HG03103 (cell line): ENCODE data around the gene IL4R.
"Not testable (repeated sequence)": the region's sequence is repeated elsewhere in the genome, so short reads cannot be mapped to it uniquely, and the experiment has no call there.

Experiments
- ATAC-seq: cut with Tn5 transposase; IDR thresholded peaks from one replicate; pipeline ENCODE4 v1.9.1; 2021; ENCODE audit warnings: low read depth; ENCODE audit not compliant: unreplicated experiment

Gene IL4R

DNA sequence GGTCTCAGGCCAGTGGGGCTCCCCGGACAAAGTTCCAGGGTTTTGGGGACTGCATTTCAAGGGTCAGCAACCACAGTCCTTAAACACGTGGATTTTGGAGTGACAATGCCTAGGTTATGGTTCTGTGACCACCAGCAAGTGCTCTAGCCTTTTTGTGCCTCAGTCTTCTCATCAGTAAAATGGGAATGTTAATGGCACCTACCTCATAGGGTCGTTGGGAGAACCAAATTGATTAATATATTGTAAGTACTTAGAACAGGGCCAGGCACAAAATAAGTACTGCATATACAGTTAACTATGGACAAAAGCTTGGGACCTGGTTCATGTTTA lies 13.8 kb downstream of the IL4R start:
- ATAC-seq = no peak

GRCh38 chr16:27328937-27329336 lies 15.2 kb downstream of the IL4R start:
- no peak for ATAC-seq

GRCh38 chr16:27329376-27330079 lies 15.8 kb downstream of the IL4R start:
- ATAC-seq = not testable (repeated sequence)

DNA sequence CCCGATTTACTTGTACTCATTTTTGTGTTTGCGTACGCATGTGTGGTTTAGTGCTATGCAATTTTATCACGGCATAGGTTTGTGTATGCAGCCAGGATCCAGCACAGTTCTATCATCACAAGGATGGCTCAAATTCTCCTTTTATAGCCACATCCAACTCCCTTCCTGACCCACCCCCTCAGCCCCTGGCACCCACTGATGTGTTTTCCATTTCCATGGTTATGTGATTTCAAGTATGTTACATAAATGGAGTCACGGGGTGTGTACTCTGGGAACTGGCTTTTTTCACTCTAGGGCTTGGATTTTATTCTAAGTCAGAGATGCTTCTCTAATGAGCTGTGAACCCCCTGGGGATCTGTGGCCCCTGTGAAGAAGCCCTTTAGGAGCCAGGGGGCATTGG lies 16.8 kb downstream of the IL4R start:
- ATAC-seq = no peak

GRCh38 chr16:27332105-27332504 lies 18.3 kb downstream of the IL4R start:
- no peak for ATAC-seq

DNA sequence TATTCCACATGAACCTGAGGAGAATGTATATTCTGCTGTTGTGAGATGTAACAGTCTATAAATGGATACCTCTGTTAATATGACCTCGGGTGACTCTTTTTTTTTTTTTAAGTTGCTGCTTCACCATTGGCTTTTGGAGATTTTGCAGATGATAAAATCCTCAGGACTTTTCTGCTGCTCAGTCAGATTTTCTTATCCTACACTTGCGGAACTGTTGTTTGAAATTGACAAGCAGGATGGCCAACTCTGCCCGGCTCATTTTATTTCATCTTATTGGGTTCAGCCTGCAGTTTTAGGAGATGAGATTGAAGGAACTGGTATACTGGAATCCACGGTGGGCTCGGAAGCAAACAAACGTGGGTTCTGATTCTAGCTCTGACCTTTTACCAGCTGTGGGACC lies 19.3 kb downstream of the IL4R start:
- ATAC-seq = no peak

DNA sequence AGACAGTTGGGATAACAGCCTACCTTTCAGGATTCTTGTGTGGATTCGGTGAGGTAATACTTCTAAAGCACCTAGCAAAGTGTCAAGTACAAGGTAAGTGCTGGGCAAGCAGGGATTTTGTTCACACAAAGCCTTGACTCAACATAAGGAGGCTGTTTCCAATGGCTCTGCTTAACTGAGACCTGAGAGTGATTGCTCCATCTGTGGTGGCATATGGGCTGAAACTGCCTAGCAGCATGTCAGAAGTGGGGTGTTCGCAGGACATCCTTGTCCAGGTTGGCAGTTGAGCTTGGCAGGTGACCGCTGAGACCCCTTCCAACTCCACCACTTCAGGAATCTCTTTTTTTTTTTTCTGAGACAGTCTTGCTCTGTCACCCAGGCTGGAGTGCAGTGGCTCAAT lies 19.8 kb downstream of the IL4R start:
- no peak for ATAC-seq

DNA sequence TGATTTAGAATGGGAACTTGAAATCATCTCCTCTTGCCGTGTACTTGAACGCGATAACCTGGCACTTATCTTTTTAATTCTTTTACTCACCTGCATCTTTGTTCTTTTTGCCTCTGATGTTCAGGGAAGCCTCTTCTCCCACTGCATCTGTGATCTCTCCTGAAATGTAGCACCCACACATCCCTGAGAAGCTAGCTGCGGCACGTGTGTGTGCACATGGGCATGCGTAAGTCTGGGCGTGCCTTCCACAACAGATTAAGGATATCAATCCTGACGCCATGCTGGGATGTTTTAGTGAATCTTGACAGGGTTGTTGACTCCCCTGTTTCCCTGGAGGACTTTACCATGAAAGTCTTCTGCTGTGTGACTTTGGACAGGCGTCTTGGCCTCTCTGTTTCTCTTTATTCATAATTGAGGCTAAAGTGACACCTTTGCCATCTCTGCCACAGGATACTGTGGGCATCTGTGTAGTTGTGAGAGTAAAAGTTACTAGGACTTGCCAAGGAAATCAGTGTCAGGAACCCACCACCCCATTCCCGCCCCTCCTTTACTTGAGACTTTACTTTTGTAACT lies 20.5 kb downstream of the IL4R start:
- no peak for ATAC-seq

DNA sequence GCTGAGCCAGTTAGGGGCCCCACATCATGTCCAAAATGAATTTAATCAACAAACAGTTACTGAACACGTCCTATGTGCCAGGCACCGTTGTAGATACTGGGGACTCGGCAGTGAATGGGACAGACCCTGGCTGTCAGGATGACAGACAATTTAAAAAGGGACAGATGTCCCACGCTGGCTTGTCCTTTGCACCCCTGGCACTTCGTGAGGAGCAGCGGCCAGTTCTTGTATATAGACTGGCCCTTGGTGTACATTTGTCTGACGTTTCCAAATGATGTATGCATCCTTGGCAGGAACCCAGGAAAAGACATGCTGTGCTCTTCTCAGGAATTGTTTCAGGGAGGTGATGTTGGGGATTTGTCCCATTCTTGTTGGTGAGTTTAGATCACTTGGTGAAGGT lies 21.1 kb downstream of the IL4R start:
- no peak for ATAC-seq

- no peak for ATAC-seq
Observed at GRCh38 chr16:27335349-27336053, 21.7 kb downstream of the IL4R start.

GRCh38 chr16:27337024-27337423 lies 23.2 kb downstream of the IL4R start:
- ATAC-seq = no peak

DNA sequence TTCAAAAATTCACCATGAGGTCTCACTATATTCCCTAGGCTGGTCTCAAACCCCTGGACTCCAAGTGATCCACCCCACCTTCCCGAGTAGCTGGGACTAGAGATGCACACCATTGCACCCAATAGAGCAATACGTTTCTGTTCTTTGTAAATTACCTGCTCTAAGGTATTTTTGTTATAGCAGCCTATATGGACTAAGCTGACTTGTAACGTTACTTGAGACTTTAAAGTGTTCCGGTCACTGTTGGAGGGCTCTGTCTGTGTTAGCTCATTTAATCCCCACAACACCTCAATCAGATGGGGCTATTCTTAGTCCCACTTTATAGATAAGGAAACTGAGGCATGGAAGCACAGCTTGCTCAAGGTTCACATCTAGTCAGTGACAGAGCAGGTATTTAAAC lies 25.4 kb downstream of the IL4R start:
- no peak for ATAC-seq

DNA sequence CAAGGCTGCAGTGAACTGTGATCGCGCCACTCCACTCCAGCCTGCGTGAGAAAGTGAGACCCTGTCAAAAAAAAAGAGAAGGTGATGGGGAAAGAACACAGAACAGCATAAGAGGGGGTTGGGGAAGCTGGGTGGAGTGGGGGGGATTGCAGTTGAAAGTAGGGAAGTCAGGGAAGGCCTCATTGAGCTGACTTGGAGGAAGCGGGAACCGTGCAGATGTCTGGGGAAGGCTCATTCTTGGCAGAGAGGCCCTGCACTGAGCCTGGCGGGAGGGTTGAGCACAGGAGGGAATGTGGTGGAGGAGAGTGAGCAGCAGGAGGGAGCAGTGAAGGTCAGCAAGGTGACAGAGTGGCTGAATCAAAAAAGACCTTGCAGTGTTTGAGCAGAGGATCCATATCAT lies 26.9 kb downstream of the IL4R start:
- ATAC-seq = no peak

- ATAC-seq = no peak
Observed at GRCh38 chr16:27341549-27341948, 27.8 kb downstream of the IL4R start.

DNA sequence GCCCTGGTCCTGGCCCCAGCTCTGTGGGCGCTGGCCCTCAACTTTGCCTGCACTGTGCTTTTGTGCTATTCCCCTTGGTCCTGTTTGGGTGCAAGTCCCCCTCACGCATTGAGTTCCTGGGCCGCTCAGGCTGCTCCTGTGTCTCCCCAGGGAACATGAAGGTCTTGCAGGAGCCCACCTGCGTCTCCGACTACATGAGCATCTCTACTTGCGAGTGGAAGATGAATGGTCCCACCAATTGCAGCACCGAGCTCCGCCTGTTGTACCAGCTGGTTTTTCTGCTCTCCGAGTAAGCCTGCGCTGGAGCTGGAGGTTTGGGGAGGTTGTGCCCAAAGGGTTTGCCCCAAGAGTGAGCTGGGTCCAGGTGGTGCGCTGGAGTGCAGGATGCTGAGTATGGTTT lies 28.2 kb downstream of the IL4R start:
- no peak for ATAC-seq

DNA sequence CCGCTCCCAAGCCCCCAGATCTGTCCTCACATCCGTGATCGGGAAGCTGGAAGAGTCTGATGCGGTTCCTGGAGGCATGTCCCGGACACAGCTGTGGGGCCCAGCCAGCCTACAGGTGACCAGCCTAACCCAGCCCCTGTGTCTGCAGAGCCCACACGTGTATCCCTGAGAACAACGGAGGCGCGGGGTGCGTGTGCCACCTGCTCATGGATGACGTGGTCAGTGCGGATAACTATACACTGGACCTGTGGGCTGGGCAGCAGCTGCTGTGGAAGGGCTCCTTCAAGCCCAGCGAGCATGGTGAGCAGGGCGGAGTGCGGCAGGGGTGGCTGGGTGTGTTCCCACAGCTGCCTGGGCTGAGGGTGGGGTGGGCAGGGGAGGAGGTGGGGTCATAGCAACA lies 30.9 kb downstream of the IL4R start:
- ATAC-seq = no peak

DNA sequence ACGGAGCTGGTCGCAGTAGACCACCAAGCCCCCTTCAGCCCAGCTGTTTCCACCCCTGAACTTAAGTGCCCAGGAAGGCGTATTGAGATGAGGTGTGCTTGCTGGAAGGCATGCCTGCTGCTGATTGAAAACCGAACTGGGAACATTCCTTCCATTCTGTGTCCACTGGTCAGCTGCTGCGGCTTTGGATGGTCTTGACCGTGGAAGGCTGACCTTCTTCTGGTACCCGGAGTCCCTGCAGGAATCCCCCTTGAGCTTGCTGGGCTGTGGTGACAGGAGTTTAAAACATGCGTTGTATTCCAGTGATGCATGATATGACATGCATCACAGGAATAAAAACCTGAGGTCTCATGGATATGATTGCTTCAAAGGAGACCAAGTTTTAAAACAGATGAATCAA lies 31.4 kb downstream of the IL4R start:
- ATAC-seq = no peak

DNA sequence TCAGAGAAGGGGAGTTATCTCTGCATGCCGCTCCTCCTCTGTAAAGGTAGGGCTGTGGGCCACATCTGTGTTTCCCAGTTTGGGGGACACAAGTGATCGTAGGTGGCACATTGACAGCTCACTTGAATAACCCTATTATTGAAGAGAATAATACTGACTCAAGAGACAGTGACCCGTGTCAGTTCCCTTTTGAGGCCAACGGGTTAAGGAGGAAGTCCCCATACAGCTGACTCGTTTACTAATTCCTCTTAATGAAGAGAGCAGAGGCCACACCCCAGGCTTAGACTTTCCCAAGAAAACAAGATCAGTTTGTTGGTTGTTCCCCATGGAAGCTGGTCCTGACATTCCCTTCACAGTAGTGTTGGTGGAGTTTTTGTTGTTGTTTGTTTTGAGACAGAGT lies 33.0 kb downstream of the IL4R start:
- no peak for ATAC-seq

DNA sequence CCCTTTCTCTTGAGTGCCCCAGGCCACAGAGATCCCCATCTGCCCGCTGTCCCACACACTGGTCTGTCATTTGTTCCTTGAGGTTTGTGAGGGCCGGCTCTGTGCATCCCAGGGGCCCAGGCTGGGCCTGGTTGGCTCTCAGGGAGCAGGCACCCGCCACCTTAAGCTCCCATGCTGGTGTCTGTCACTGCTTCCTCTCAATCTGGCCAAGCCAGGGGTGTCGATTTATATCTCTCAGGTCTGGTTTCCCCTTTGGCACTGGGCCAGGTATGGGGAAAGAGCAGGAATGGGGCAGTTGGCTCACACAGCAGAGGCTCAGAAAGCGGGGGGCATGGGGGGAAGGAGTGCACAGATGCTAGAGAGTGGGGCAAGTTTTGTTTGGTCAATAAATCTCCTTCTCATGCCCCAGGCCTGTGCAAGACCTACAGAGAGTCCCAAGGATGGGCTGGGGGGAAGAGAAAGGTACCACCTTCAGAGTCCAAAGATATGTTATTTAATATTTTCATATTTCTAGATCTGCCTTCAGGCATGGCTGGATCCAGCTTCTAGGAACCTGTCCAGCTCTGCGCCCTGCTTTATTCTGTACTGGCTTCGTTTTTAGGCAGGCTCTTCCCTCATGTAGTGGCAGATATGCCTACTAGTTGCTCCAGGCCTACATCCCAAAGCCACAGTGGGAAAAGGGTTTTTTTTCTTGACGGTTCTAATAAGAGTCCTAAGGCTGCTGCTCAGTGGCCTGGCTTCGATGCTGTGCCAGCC lies 34.3 kb downstream of the IL4R start:
- ATAC-seq = no peak

DNA sequence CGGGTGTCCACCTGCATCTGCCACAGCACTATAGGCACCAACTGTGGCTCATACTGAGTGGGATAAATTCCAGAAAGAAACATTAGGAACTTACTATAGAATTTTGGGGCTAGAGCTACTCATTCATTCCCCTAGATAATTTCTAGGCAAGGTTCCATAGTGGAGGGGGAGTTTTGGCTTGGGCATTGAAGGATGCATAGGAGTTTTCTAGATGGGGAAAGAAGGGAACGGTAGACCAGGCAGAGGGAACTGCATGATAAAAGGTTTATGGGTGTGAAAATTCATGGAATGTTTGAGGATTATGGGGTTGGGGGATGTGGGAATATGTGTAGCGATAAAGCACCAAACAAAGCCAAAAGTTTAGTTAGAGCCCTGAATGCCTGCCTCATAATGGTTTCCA lies 35.5 kb downstream of the IL4R start:
- ATAC-seq = no peak

GRCh38 chr16:27350006-27350405 lies 36.2 kb downstream of the IL4R start:
- ATAC-seq = no peak

GRCh38 chr16:27351989-27352388 lies 38.2 kb downstream of the IL4R start:
- ATAC-seq = no peak
